Glutamatergic neuron (in vitro differentiated cells): ENCODE results near the gene RINT1. TPM values are rescaled to one million over a fixed set of nuclear protein-coding genes. Genes with fewer than 3 reads are reported as not detected.

ENCODE experiments used
- DNase-seq: peaks from one replicate; pipeline ENCODE4 v3.0.0; 2022
- H3K27ac Mint-ChIP-seq: one replicate; pipeline ENCODE4 v1.8.0; 2020; ENCODE audit warnings: mild to moderate bottlenecking, mixed read lengths, inconsistent platforms; ENCODE audit not compliant: unreplicated experiment
- H3K27me3 Mint-ChIP-seq: one replicate; pipeline ENCODE4 v1.8.0; 2020; ENCODE audit warnings: mild to moderate bottlenecking, moderate library complexity, mixed read lengths, inconsistent platforms; ENCODE audit not compliant: unreplicated experiment
- H3K36me3 Mint-ChIP-seq: one replicate; pipeline ENCODE4 v1.8.0; 2020; ENCODE audit warnings: mild to moderate bottlenecking, mixed read lengths, inconsistent platforms; ENCODE audit not compliant: unreplicated experiment
- H3K4me1 Mint-ChIP-seq: one replicate; pipeline ENCODE4 v1.8.0; 2020; ENCODE audit warnings: mild to moderate bottlenecking, low read depth, mixed read lengths, inconsistent platforms; ENCODE audit not compliant: unreplicated experiment
- H3K4me3 Mint-ChIP-seq: one replicate; pipeline ENCODE4 v1.8.0; 2020; ENCODE audit warnings: mild to moderate bottlenecking, mixed read lengths, inconsistent platforms; ENCODE audit not compliant: unreplicated experiment
- H3K9me3 Mint-ChIP-seq: one replicate; pipeline ENCODE4 v1.8.0; 2020; ENCODE audit warnings: mild to moderate bottlenecking, moderate library complexity, mixed read lengths, inconsistent platforms; ENCODE audit not compliant: unreplicated experiment
- CTCF ChIP-seq: fragments of 200-600 bp; sonication (generic); IDR thresholded peaks from one replicate; pipeline ENCODE4 v1.5.0; 2021; ENCODE audit not compliant: partially characterized antibody, unreplicated experiment
- total RNA-seq: library from RNA; stranded (reverse); fragmentation: NEBNext Ultra II Directional; extraction: Animal tissue kit (Norgen Biotek cat#: 25700); gene quantifications from one replicate; pipeline ENCODE4 v1.2.1, GENCODE V29; 2021; ENCODE audit not compliant: unreplicated experiment

RINT1 gene
- total RNA-seq, 1 donor from 2014 or later, result 23.4 TPM

GRCh38 chr7:105610165-105610930, 78.3 kb downstream of the RINT1 start:
- Mint-ChIP-seq H3K9me3 (no peaks in the 10 kb centered on the region), H3K36me3 (no peaks in the 10 kb centered on the region), H3K4me1 (peaks cover 3% of the 10 kb centered on the region), H3K27me3 (peaks cover 9% of the 10 kb centered on the region), H3K27ac (no peak overlapping the region), H3K4me3 (no peak overlapping the region)
- TF ChIP-seq CTCF, result no peak
- DNase-seq, result no peak

- Mint-ChIP-seq H3K27ac (no peak overlapping the region), H3K36me3 (no peaks in the 10 kb centered on the region), H3K9me3 (no peaks in the 10 kb centered on the region), H3K4me3 (no peak overlapping the region), H3K27me3 (peaks cover 7% of the 10 kb centered on the region), H3K4me1 (no peaks in the 10 kb centered on the region)
- no peak for TF ChIP-seq CTCF
- no peak for DNase-seq
Observed at GRCh38 chr7:105611856-105612775, 80.1 kb downstream of the RINT1 start.

GRCh38 chr7:105612806-105613205, 80.8 kb downstream of the RINT1 start:
- no peak overlapping the region for H3K27ac Mint-ChIP-seq
- peaks cover 7% of the 10 kb centered on the region for H3K27me3 Mint-ChIP-seq
- H3K4me1 Mint-ChIP-seq, result no peaks in the 10 kb centered on the region
- TF ChIP-seq CTCF, result no peak
- no peak for DNase-seq
- H3K36me3 Mint-ChIP-seq, result no peaks in the 10 kb centered on the region
- H3K9me3 Mint-ChIP-seq, result no peaks in the 10 kb centered on the region
- H3K4me3 Mint-ChIP-seq, result no peak overlapping the region

- TF ChIP-seq CTCF, result no peak
- no peaks in the 10 kb centered on the region for H3K9me3 Mint-ChIP-seq
- H3K4me1 Mint-ChIP-seq, result no peaks in the 10 kb centered on the region
- H3K27me3 Mint-ChIP-seq, result peaks cover 7% of the 10 kb centered on the region
- no peak for DNase-seq
- H3K27ac Mint-ChIP-seq, result no peak overlapping the region
- H3K4me3 Mint-ChIP-seq, result no peak overlapping the region
- no peaks in the 10 kb centered on the region for H3K36me3 Mint-ChIP-seq
Observed at GRCh38 chr7:105613611-105614330, 81.8 kb downstream of the RINT1 start.
